Thoracic aorta (tissue), 2 donors: ENCODE results near the gene CCDC33. TPM values are rescaled to one million over a fixed set of nuclear protein-coding genes. Genes with fewer than 3 reads are reported as not detected.

Experiments
- ATAC-seq: fragments of 150-250 bp; one replicate; pipeline ENCODE4 v1.8.0; 2017; ENCODE audit warnings: low read depth; ENCODE audit not compliant: insufficient number of reproducible peaks, low FRiP score
- DNase-seq: peaks from one replicate; pipeline ENCODE4 v3.0.0-alpha.2; 2020; ENCODE audit warnings: low spot score
- H3K27ac ChIP-seq, 2 donors: fragments of 200-600 bp; sonication (generic); 1 replicate in 1 of 2; 2 replicates in 1 of 2; pipeline ENCODE4 v1.5.1; 2016; ENCODE audit warnings: mild to moderate bottlenecking in 2 of 2, moderate library complexity in 2 of 2
- H3K27me3 ChIP-seq: fragments of 200-600 bp; sonication (generic); replicated peaks from 2 replicates; pipeline ENCODE4 v1.6.0; 2016; ENCODE audit warnings: mild to moderate bottlenecking; ENCODE audit not compliant: insufficient read depth
- H3K36me3 ChIP-seq: fragments of 200-600 bp; sonication (generic); one replicate; pipeline ENCODE4 v1.5.1; 2016
- H3K4me1 ChIP-seq, 2 donors: fragments of 200-600 bp; sonication (generic); 1 replicate in 1 of 2; 2 replicates in 1 of 2; pipeline versions ENCODE4 v1.5.1 to v1.6.0; 2016; ENCODE audit warnings: low read depth in 2 of 2, mild to moderate bottlenecking in 1 of 2; ENCODE audit not compliant: control insufficient read depth in 1 of 2
- H3K4me3 ChIP-seq: fragments of 200-600 bp; sonication (generic); 2 replicates; pipeline ENCODE4 v1.5.1; 2016; ENCODE audit warnings: mild to moderate bottlenecking
- H3K9me3 ChIP-seq: fragments of 200-600 bp; sonication (generic); 2 replicates; pipeline ENCODE4 v1.5.1; 2016
- CTCF ChIP-seq: fragments of 200-600 bp; sonication (generic); IDR thresholded peaks from one replicate; pipeline ENCODE4 v1.5.1; 2019; ENCODE audit warnings: antibody characterized with exemption
- total RNA-seq, 2 donors: library from RNA; depleted of rRNA; stranded (reverse); fragments of >200 nt; gene quantifications; one replicate each; pipeline versions ENCODE4 v1.1.0 to v1.2.3, GENCODE V29; 2016

The CCDC33 gene
- total RNA-seq, 2 donors from 2014 or later: not detected

DNA sequence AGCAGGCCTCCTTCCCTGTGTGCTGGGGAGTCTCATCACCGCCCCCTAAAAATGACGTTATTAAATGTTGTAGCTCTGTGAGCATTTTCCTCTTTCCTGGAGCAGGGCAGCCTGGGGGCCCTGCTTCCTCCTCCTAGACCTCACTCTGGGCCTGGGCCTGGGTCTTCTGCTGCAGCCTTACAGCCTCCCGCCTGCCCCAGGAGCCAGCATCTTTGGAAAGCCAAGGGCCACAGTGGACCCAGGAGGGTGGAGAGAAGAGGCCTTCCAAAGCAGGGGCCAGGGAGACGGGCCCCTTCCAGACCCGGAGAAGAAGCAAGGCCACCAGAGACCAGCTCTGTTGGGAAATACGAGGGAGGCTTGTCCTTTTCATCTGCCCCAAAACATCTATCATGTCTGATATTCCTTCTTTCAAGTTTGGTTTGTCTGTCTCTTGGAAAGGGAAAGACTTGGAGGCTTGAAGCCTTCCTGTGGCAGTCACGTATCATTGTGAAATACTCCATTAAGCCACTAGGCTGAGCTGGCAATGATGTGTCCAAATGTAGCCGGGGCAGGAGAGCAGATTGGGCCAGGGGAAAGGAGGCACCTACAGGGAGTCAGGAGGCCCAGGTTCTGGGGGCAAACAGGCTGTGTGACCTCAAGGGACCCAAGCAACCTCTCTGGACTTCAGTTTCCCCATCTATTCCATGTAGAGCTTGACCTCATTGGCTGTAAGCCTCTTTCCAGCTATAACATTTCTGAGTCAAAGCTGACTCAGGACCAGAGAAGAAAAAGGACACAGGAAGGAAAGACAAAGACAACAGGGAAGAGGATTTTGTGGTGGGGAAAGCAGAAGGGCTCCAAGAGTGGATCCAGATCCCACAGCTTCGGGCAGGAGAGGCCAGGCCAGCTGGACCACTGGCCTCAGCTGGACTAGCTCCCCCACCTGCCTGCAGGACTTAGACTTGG lies 100.2 kb downstream of the CCDC33 start:
- no peak for ATAC-seq
- H3K9me3 ChIP-seq: no peaks in the 10 kb centered on the region
- no peak for DNase-seq
- H3K27ac ChIP-seq: no peak overlapping the region
- H3K4me1 ChIP-seq: no peaks in the 10 kb centered on the region
- no peaks in the 10 kb centered on the region for H3K27me3 ChIP-seq
- no peak overlapping the region for H3K4me3 ChIP-seq
- H3K36me3 ChIP-seq: no peaks in the 10 kb centered on the region
- no peak for TF ChIP-seq CTCF

GRCh38 chr15:74337146-74337545 lies 101.0 kb downstream of the CCDC33 start:
- no peak for TF ChIP-seq CTCF
- H3K36me3 ChIP-seq: no peaks in the 10 kb centered on the region
- no peak for ATAC-seq
- H3K4me3 ChIP-seq: no peak overlapping the region
- no peaks in the 10 kb centered on the region for H3K27me3 ChIP-seq
- H3K9me3 ChIP-seq: no peaks in the 10 kb centered on the region
- H3K4me1 ChIP-seq: no peaks in the 10 kb centered on the region
- H3K27ac ChIP-seq: no peak overlapping the region
- DNase-seq: no peak

DNA sequence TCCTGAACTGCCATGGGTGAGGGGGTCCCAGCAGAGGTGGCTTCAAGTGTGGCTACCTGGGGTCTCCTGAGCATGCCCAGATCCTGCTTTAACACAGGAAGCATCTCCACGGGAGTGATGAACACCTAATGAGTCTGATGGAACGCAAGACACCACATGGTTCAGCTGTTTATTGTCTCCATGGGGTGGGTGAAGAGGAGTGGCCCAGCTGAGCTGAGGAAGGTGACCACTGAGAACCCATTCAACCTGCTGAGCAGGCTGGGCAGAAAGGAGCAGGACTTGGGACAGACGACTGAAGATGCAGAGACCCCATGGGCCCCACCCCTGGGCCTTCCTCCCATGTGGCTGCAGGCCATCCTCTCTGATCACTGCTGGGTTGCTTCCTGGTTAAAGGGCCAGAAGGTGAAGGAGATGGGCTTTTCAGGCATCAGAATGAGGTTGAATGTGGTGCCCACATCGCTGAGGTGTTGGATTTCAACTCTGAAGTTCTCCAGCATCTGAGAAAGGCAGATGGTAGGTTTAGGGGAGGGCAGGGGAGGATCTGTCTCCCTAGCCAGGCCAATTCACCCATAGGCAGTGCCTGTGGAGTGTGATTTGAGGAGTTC lies 101.6 kb downstream of the CCDC33 start:
- no peak for ATAC-seq
- Histone ChIP-seq H3K4me3 (no peak overlapping the region), H3K27me3 (no peaks in the 10 kb centered on the region), H3K36me3 (no peaks in the 10 kb centered on the region), H3K4me1 (no peaks in the 10 kb centered on the region), H3K27ac (no peak overlapping the region), H3K9me3 (no peaks in the 10 kb centered on the region)
- no peak for TF ChIP-seq CTCF
- no peak for DNase-seq

DNA sequence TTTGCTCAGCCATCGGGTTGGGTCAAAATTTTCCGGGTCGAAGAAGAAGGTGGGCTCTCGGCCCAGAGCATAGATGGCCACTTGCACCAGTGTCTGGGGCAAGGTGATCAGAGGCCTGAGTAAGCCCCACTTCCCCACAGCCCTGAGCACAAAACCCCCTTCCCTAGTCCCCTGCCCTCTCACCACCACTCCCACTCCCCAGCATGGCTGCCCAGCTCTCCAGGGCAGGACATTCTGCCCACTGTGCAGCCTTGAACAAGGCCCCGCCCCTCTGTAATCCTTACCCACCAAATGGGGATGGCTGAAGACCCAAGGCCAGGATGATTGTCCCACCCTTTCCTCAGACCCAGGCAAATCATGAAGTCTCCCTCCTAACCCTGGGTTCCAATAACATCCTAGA lies 102.5 kb downstream of the CCDC33 start:
- no peak overlapping the region for H3K27ac ChIP-seq
- no peaks in the 10 kb centered on the region for H3K27me3 ChIP-seq
- DNase-seq: no peak
- H3K4me1 ChIP-seq: no peaks in the 10 kb centered on the region
- H3K4me3 ChIP-seq: no peak overlapping the region
- H3K36me3 ChIP-seq: no peaks in the 10 kb centered on the region
- no peaks in the 10 kb centered on the region for H3K9me3 ChIP-seq
- TF ChIP-seq CTCF: no peak
- ATAC-seq: no peak

DNA sequence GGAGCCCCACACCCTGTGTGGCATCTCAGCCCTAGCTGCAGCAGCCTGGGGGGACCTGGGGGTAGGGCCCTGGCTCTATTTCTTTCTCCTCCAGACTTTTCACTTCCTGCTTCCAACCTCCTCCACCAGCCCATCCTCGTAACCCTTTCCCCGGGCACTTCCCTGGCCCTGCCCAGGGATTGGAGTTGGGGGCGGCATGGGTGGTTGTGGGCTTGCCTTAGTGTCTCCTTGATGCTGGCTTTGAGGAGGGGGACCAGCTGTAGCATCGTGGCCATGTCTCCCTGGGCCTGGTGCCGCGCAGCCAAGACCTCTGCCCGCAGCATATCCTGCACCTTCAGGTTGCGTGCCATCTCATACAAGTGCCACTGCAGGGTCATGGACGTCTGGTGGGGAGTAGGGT lies 103.2 kb downstream of the CCDC33 start:
- no peak for TF ChIP-seq CTCF
- no peaks in the 10 kb centered on the region for H3K36me3 ChIP-seq
- ATAC-seq (no peak), DNase-seq (no peak)
- H3K4me3 ChIP-seq: no peak overlapping the region
- no peak overlapping the region for H3K27ac ChIP-seq
- H3K9me3 ChIP-seq: no peaks in the 10 kb centered on the region
- no peaks in the 10 kb centered on the region for H3K4me1 ChIP-seq
- no peaks in the 10 kb centered on the region for H3K27me3 ChIP-seq
